ENCODE results near the gene EIF3K. TPM values are rescaled to one million over a fixed set of nuclear protein-coding genes. Genes with fewer than 3 reads are reported as not detected.
"Not testable (repeated sequence)": the region's sequence is repeated elsewhere in the genome, so short reads cannot be mapped to it uniquely, and the experiment has no call there.

The EIF3K gene
- total RNA-seq, 1 experiment from 2014 or later: 375 TPM

DNA sequence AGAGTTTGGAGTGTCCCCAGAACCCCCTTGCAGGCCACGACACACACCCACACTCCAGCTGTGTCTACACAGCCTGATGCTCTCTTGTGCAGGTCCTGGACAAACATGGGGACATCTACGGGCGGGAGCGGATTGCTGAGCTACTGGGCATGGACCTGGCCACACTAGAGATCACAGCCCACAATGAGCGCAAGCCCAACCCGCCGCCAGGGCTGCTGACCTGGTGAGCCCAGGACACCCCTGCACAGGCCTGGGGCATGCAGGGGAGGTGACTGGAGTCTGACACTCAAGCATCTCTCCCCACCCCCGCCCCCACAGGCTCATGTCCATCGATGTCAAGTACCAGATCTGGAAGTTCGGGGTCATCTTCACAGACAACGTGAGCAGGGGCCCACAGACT, 41.2 kb upstream of the EIF3K start:
- intact Hi-C loops (cut with micrococcal nuclease): no loop called here
- H3K4me3 Mint-ChIP-seq (ENCODE audit: unreplicated experiment): no peak overlapping the region
- TF ChIP-seq, protein P1, sequence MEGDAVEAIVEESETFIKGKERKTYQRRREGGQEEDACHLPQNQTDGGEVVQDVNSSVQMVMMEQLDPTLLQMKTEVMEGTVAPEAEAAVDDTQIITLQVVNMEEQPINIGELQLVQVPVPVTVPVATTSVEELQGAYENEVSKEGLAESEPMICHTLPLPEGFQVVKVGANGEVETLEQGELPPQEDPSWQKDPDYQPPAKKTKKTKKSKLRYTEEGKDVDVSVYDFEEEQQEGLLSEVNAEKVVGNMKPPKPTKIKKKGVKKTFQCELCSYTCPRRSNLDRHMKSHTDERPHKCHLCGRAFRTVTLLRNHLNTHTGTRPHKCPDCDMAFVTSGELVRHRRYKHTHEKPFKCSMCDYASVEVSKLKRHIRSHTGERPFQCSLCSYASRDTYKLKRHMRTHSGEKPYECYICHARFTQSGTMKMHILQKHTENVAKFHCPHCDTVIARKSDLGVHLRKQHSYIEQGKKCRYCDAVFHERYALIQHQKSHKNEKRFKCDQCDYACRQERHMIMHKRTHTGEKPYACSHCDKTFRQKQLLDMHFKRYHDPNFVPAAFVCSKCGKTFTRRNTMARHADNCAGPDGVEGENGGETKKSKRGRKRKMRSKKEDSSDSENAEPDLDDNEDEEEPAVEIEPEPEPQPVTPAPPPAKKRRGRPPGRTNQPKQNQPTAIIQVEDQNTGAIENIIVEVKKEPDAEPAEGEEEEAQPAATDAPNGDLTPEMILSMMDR (IDR thresholded peaks at IDR 0.05; ENCODE audit: unreplicated experiment): no peak

DNA sequence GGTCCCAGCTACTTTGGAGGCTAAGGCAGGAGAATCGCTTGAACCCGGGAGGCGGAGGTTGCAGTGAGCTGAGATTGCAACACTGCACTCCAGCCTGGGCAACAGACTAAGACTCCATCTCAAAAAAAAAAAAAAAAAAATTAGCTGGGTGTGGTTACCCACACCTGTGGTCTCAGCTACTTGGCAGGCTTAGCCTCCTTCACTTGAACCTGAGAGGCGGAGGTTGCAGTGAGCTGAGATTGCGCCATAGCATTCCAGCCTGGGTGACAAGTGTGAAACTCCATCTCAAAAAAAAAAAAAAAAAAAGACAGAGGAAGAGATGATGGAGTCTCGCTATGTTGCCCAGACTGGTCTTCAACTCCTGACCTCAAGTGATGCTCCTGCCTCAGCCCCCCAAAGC, 39.7 kb upstream of the EIF3K start:
- H3K27ac Mint-ChIP-seq (ENCODE audit: low read depth, unreplicated experiment); BruUV-seq (replicated peaks); H3K4me1 Mint-ChIP-seq (ENCODE audit: insufficient read depth, unreplicated experiment); H3K27me3 Mint-ChIP-seq (ENCODE audit: insufficient read depth, unreplicated experiment); H3K36me3 Mint-ChIP-seq (ENCODE audit: insufficient read depth, unreplicated experiment); H3K4me3 Mint-ChIP-seq (ENCODE audit: unreplicated experiment); intact Hi-C loops (cut with micrococcal nuclease); H3K9me3 Mint-ChIP-seq (ENCODE audit: unreplicated experiment): not testable (repeated sequence)
- ChIA-PET CTCF (interaction anchor here (0.6 to 1.3 kb wide), 5 partner anchors 36 to 648 kb away, joined by 3 to 6 read pairs (median 3); no protein-coding TSS in a partner anchor), POLR2A (interaction anchor here (0.6 to 2.2 kb wide), 7 partner anchors 9 to 403 kb away, joined by 3 to 7 read pairs (median 4); partner anchors contain the start of gene ACTN4)
- DNase-seq (ENCODE audit: unreplicated experiment): peak; percentile 95

More for the DNA sequence above, 41.2 kb upstream of the EIF3K start:
- ChIA-PET POLR2A (interaction anchor here (0.6 to 1.1 kb wide), 2 partner anchors 41 to 43 kb away, joined by 3 read pairs; partner anchors contain the start of gene EIF3K), CTCF (interaction anchor here (0.6 kb wide), 1 partner anchor 223 kb away, joined by 3 read pairs; no protein-coding TSS in a partner anchor)
- H3K4me1 Mint-ChIP-seq (ENCODE audit: insufficient read depth, unreplicated experiment): peaks cover 8% of the 10 kb centered on the region
- DNase-seq (ENCODE audit: unreplicated experiment): no peak
- no peaks in the 10 kb centered on the region for H3K27me3 Mint-ChIP-seq (ENCODE audit: insufficient read depth, unreplicated experiment)
- peaks cover 5% of the 10 kb centered on the region for H3K36me3 Mint-ChIP-seq (ENCODE audit: insufficient read depth, unreplicated experiment)
- H3K27ac Mint-ChIP-seq (ENCODE audit: low read depth, unreplicated experiment): no peak overlapping the region
- BruUV-seq (replicated peaks): no TSS peak
- no peaks in the 10 kb centered on the region for H3K9me3 Mint-ChIP-seq (ENCODE audit: unreplicated experiment)

DNA sequence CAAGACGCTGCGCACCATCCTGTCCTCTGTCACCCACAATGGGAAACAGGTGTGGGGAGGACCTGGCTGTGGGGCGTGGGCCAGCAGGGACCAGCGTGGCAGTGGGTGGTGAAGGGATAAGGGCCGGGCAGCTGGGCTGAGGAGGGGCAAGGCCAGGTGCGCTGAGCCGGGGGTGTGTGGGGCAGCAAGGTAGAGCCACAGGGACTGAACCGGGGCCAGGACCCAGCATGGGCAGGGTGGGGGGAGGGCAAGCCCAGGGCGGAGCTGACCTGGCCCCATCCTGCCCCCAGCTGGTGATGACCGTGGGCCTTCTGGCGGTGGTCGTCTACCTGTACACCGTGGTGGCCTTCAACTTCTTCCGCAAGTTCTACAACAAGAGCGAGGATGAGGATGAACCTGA, 38.9 kb upstream of the EIF3K start:
- Mint-ChIP-seq H3K4me1 (ENCODE audit: insufficient read depth, unreplicated experiment) (peaks cover 8% of the 10 kb centered on the region), H3K9me3 (ENCODE audit: unreplicated experiment) (no peaks in the 10 kb centered on the region), H3K27ac (ENCODE audit: low read depth, unreplicated experiment) (no peak overlapping the region), H3K27me3 (ENCODE audit: insufficient read depth, unreplicated experiment) (no peaks in the 10 kb centered on the region), H3K4me3 (ENCODE audit: unreplicated experiment) (no peak overlapping the region), H3K36me3 (ENCODE audit: insufficient read depth, unreplicated experiment) (peaks cover 6% of the 10 kb centered on the region)
- intact Hi-C loops (cut with micrococcal nuclease): no loop called here
- ChIA-PET CTCF (interaction anchor here (0.8 kb wide), 1 partner anchor 265 kb away, joined by 3 read pairs; no protein-coding TSS in a partner anchor), POLR2A (interaction anchor here (0.6 to 2.2 kb wide), 6 partner anchors 9 to 257 kb away, joined by 3 to 7 read pairs (median 4); partner anchors contain the start of genes ACTN4 and EIF3K)
- BruUV-seq (replicated peaks): no TSS peak
- DNase-seq (ENCODE audit: unreplicated experiment): no peak
- TF ChIP-seq, protein P1 (IDR thresholded peaks at IDR 0.05; ENCODE audit: unreplicated experiment): no peak

DNA sequence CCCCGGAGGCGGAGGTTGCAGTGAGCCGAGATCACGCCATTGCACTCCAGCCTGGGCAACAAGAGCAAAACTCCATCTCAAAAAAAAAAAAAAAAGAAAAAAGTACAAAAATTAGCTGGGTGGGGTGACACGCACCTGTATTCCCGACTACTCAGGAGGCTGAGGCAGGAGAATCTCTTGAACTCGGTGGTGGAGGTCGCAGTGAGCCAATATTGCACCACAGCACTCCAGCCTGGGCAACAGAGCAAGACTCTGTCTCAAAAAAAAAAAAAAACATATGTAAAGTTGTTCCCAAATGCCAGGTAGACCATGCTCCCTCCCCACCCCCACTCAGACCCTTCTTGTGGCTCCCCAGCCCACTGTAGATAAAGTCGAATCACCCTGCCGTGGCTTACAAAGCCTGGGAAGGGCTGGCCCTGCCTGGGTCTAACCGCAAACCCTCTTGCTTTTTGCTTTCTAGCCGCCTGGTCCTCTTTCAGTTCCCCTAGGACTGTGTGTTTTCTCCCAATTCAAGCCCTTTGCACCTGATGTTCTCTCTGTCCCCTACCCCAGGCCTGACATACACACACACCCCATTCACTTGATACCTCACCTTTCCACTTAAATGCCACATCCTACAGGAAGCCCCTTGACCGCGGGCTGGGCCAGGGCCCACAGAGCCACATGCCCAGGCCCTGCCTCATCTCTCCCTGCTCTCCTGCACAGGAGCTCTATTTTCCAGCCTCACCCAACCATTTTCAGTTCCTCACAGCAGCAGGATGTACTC, 35.6 kb upstream of the EIF3K start:
- no peak for DNase-seq (ENCODE audit: unreplicated experiment)
- H3K9me3 Mint-ChIP-seq (ENCODE audit: unreplicated experiment): no peaks in the 10 kb centered on the region
- H3K27me3 Mint-ChIP-seq (ENCODE audit: insufficient read depth, unreplicated experiment): no peaks in the 10 kb centered on the region
- ChIA-PET CTCF (interaction anchor here (0.7 kb wide), 1 partner anchor 13 kb away, joined by 3 read pairs; no protein-coding TSS in a partner anchor), POLR2A (interaction anchor here (0.6 kb wide), 1 partner anchor 19 kb away, joined by 4 read pairs; no protein-coding TSS in a partner anchor)
- peaks cover 8% of the 10 kb centered on the region for H3K4me1 Mint-ChIP-seq (ENCODE audit: insufficient read depth, unreplicated experiment)
- H3K4me3 Mint-ChIP-seq (ENCODE audit: unreplicated experiment): no peak overlapping the region
- TF ChIP-seq, protein P1 (IDR thresholded peaks at IDR 0.05; ENCODE audit: unreplicated experiment): no peak
- intact Hi-C loops (cut with micrococcal nuclease): no loop called here
- H3K36me3 Mint-ChIP-seq (ENCODE audit: insufficient read depth, unreplicated experiment): peaks cover 6% of the 10 kb centered on the region
- H3K27ac Mint-ChIP-seq (ENCODE audit: low read depth, unreplicated experiment): no peak overlapping the region
- no TSS peak for BruUV-seq (replicated peaks)

Data from MCF 10A (cell line).